Gastrocnemius medialis (tissue), 4 donors: Measurements from ENCODE around the gene TAX1BP3. TPM values are rescaled to one million over a fixed set of nuclear protein-coding genes. Genes with fewer than 3 reads are reported as not detected.

Source experiments
- ATAC-seq, 2 donors: fragments of 150-250 bp; one replicate each; pipeline ENCODE4 v1.9.1; 2016
- DNase-seq, 2 donors: peaks; one replicate each; pipeline ENCODE4 v3.0.0-alpha.2; 2019
- H3K27ac ChIP-seq, 4 donors: fragments of 200-600 bp; sonication (generic); 1 replicate in 1 of 4; 2 replicates in 3 of 4; pipeline ENCODE4 v1.5.1; 2016 to 2018; ENCODE audit warnings: mild to moderate bottlenecking in 2 of 4, moderate library complexity in 1 of 4
- H3K27me3 ChIP-seq, 3 donors: fragments of 200-600 bp; sonication (generic) in 2 of 3; 1 replicate in 1 of 3; 2 replicates in 2 of 3; pipeline versions ENCODE4 v1.5.1 to v1.6.0; 2016 to 2019; ENCODE audit warnings: mild to moderate bottlenecking in 1 of 3, moderate library complexity in 1 of 3
- H3K36me3 ChIP-seq, 2 donors: fragments of 200-600 bp; sonication (generic) in 1 of 2; one replicate each; pipeline ENCODE4 v1.5.1; 2017 to 2018
- H3K4me1 ChIP-seq, 2 donors: fragments of 200-600 bp; sonication (generic) in 1 of 2; one replicate each; pipeline ENCODE4 v1.5.1; 2016 to 2017; ENCODE audit warnings: mild to moderate bottlenecking in 2 of 2
- H3K4me3 ChIP-seq, 4 donors: fragments of 200-600 bp; sonication (generic) in 3 of 4; 1 replicate in 1 of 4; 2 replicates in 3 of 4; pipeline ENCODE4 v1.5.1; 2016 to 2019; ENCODE audit warnings: mild to moderate bottlenecking in 2 of 4
- H3K9me3 ChIP-seq, 3 donors: fragments of 200-600 bp; sonication (generic) in 2 of 3; 1 replicate in 1 of 3; 2 replicates in 2 of 3; pipeline ENCODE4 v1.5.1; 2016 to 2019
- CTCF ChIP-seq, 5 experiments: fragments of 450-650 bp in 3 of 5; fragments of 200-600 bp in 2 of 5; sonication (generic) in 2 of 5; IDR thresholded peaks in 4 of 5; conservative IDR thresholded peaks in 1 of 5; 1 replicate in 4 of 5; 2 replicates in 1 of 5; pipeline ENCODE4 v1.5.1; 2016 to 2019; ENCODE audit warnings: antibody characterized with exemption in 5 of 5, mild to moderate bottlenecking in 3 of 5, moderate library complexity in 3 of 5
- POLR2A ChIP-seq, 2 donors: fragments of 450-650 bp; IDR thresholded peaks; one replicate each; pipeline ENCODE4 v1.6.1; 2017; ENCODE audit warnings: antibody characterized with exemption in 2 of 2, mild to moderate bottlenecking in 2 of 2, moderate library complexity in 2 of 2
- in situ Hi-C, 4 donors: fragments of 200-750 bp; cut with MboI; loops; one replicate each; pipeline versions ENCODE4 v1.15.0 to v1.8.0; 2017; ENCODE audit warnings: low sequenced_read_pairs in 4 of 4
- intact Hi-C: fragments of 100-400 bp; cut with DNase I; formaldehyde crosslinking; loops from one replicate; pipeline ENCODE4 v1.15.1; 2023; ENCODE audit warnings: low total_unique reads
- total RNA-seq, 4 donors: library from RNA; depleted of rRNA; stranded (reverse); fragments of >200 nt; gene quantifications; one replicate each; pipeline versions ENCODE4 v1.1.0 to v1.2.3, GENCODE V29; 2016

Gene TAX1BP3
- total RNA-seq, 4 donors from 2014 or later = 24.1 to 45.1 (median 33.8) TPM

GRCh38 chr17:3647769-3648555, 20.4 kb downstream of the TAX1BP3 start:
- intact Hi-C loops = no loop called here
- DNase-seq (peak in 1 of 2 donors; percentile 50), ATAC-seq (peak; percentile 61 to 72)
- Histone ChIP-seq H3K4me3 (no peak overlapping the region), H3K27ac (no peak overlapping the region), H3K27me3 (no peaks in the 10 kb centered on the region), H3K4me1 (no peaks in the 10 kb centered on the region), H3K36me3 (peaks cover 0 to 51% of the 10 kb centered on the region in 2 donors), H3K9me3 (no peaks in the 10 kb centered on the region)
- TF ChIP-seq CTCF (IDR thresholded peaks at IDR 0.05 in 4 of 5, conservative IDR thresholded peaks at IDR 0.05 in 1 of 5) (peak in 3 of 5 experiments; percentile 18 to 47 (median 38)), POLR2A (IDR thresholded peaks at IDR 0.05) (no peak)
- in situ Hi-C loops = no loop called here

GRCh38 chr17:3647251-3647650, 21.1 kb downstream of the TAX1BP3 start:
- H3K4me3 ChIP-seq = no peak overlapping the region
- no peaks in the 10 kb centered on the region for H3K4me1 ChIP-seq
- intact Hi-C loops (no loop called here), in situ Hi-C loops (no loop called here)
- H3K27ac ChIP-seq = no peak overlapping the region
- H3K36me3 ChIP-seq = peaks cover 0 to 58% of the 10 kb centered on the region in 2 donors
- H3K9me3 ChIP-seq = no peaks in the 10 kb centered on the region
- no peak for DNase-seq
- no peak for ATAC-seq
- TF ChIP-seq POLR2A (IDR thresholded peaks at IDR 0.05) (no peak), CTCF (IDR thresholded peaks at IDR 0.05 in 4 of 5, conservative IDR thresholded peaks at IDR 0.05 in 1 of 5) (no peak)
- no peaks in the 10 kb centered on the region for H3K27me3 ChIP-seq

DNA sequence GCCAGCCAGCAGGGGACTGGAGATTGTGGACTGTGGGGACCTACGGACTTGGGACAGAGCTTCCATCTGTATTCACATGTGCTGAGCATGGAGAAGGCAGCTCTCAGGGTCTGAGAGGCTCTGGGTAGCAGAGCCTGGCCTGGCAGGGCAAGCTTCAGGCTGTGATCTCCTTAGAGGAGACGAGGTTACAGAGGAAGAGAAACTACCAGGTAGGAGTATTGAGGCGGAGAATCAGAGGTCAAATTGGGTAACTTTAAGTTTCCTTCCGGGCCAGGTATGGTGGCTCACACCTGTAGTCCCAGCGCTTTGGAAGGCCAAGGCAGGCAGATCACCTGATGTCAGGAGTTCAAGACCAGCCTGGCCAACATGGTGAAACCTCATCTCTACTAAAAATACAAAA, 23.1 kb downstream of the TAX1BP3 start:
- no peak overlapping the region for H3K27ac ChIP-seq
- peaks cover 6 to 8% of the 10 kb centered on the region in 2 donors for H3K4me1 ChIP-seq
- no peak overlapping the region for H3K4me3 ChIP-seq
- no peaks in the 10 kb centered on the region for H3K27me3 ChIP-seq
- H3K9me3 ChIP-seq = no peaks in the 10 kb centered on the region
- TF ChIP-seq CTCF (IDR thresholded peaks at IDR 0.05 in 4 of 5, conservative IDR thresholded peaks at IDR 0.05 in 1 of 5) = no peak
- TF ChIP-seq POLR2A (IDR thresholded peaks at IDR 0.05) = no peak
- ATAC-seq = no peak
- no peak for DNase-seq
- peaks cover 0 to 65% of the 10 kb centered on the region in 2 donors for H3K36me3 ChIP-seq
- intact Hi-C loops (no loop called here), in situ Hi-C loops (no loop called here)

- ATAC-seq (no peak), DNase-seq (no peak)
- no peak overlapping the region for H3K27ac ChIP-seq
- no peaks in the 10 kb centered on the region for H3K27me3 ChIP-seq
- H3K4me1 ChIP-seq = peaks cover 14 to 16% of the 10 kb centered on the region in 2 donors
- intact Hi-C loops = no loop called here
- H3K36me3 ChIP-seq = peaks cover 0 to 53% of the 10 kb centered on the region in 2 donors
- in situ Hi-C loops = no loop called here
- no peak overlapping the region for H3K4me3 ChIP-seq
- TF ChIP-seq POLR2A (IDR thresholded peaks at IDR 0.05) (no peak), CTCF (IDR thresholded peaks at IDR 0.05 in 4 of 5, conservative IDR thresholded peaks at IDR 0.05 in 1 of 5) (no peak)
- no peaks in the 10 kb centered on the region for H3K9me3 ChIP-seq
These were observed 24.5 kb downstream of the TAX1BP3 start for GRCh38 chr17:3643889-3644349.
